A673 (cell line): ENCODE data around the gene FUZ. TPM values are rescaled to one million over a fixed set of nuclear protein-coding genes. Genes with fewer than 3 reads are reported as not detected.
A peak's percentile ranks its signal among the peaks of the same experiment; 100 is the strongest.

Experiments
- BruUV-seq: library from RNA; stranded (reverse); fragments of 400-500 nt; replicated peaks from 2 replicates; lab custom pipeline; 2021; lab: Mats Ljungman, UMichigan
- CTCF ChIA-PET: fragments of 300-600 bp; sonication (Branson Sonifier 250); formaldehyde crosslinking; loops from one replicate; lab custom pipeline; 2022; ENCODE audit warnings: antibody characterized with exemption; lab: Charles Lee
- POLR2A ChIA-PET: fragments of 300-600 bp; sonication (Branson Sonifier 250); formaldehyde crosslinking; loops from one replicate; lab custom pipeline; 2022; ENCODE audit warnings: antibody characterized with exemption; ENCODE audit not compliant: low non-redundant PET; lab: Charles Lee
- DNase-seq: peaks from one replicate; pipeline ENCODE4 v3.0.0-alpha.2; 2015; ENCODE audit warnings: low spot score
- H3K27ac ChIP-seq: fragments of 200-600 bp; sonication (generic); 2 replicates; pipeline ENCODE4 v1.5.1; 2016; ENCODE audit warnings: mixed run types, low read depth, mild to moderate bottlenecking, mixed read lengths, antibody characterized with exemption, low read length; ENCODE audit not compliant: poor library complexity, severe bottlenecking
- H3K27me3 ChIP-seq: fragments of 200-600 bp; sonication (generic); replicated peaks from 2 replicates; pipeline ENCODE4 v1.6.1; 2017; ENCODE audit warnings: mixed run types, low read depth, mild to moderate bottlenecking, mixed read lengths, antibody characterized with exemption, low read length; ENCODE audit not compliant: insufficient read depth, poor library complexity
- H3K36me3 ChIP-seq: fragments of 200-600 bp; sonication (generic); 2 replicates; pipeline ENCODE4 v1.6.1; 2016; ENCODE audit warnings: mixed run types, mild to moderate bottlenecking, mixed read lengths, antibody characterized with exemption, low read length; ENCODE audit not compliant: insufficient read depth, poor library complexity, severe bottlenecking
- H3K4me1 ChIP-seq: fragments of 200-600 bp; sonication (generic); 2 replicates; pipeline ENCODE4 v1.6.1; 2017; ENCODE audit warnings: mixed run types, mild to moderate bottlenecking, mixed read lengths, antibody characterized with exemption, low read length; ENCODE audit not compliant: insufficient read depth, poor library complexity, severe bottlenecking
- H3K4me3 ChIP-seq: fragments of 200-600 bp; sonication (generic); 2 replicates; pipeline ENCODE4 v1.5.1; 2016; ENCODE audit warnings: low read depth, mixed run types, mild to moderate bottlenecking, mixed read lengths, low read length; ENCODE audit not compliant: poor library complexity, severe bottlenecking
- H3K9me3 ChIP-seq: fragments of 200-600 bp; sonication (generic); 2 replicates; pipeline ENCODE4 v1.6.1; 2016; ENCODE audit warnings: mixed run types, low read depth, mild to moderate bottlenecking, mixed read lengths, antibody characterized with exemption, low read length; ENCODE audit not compliant: poor library complexity, severe bottlenecking
- CTCF ChIP-seq: fragments of 300-800, 200-600 bp; sonication (generic); conservative IDR thresholded peaks from 2 replicates; pipeline ENCODE4 v1.5.1; 2017; ENCODE audit warnings: low read depth, mild to moderate bottlenecking, antibody characterized with exemption, low read length, moderate library complexity, mixed read lengths
- EZH2 ChIP-seq: fragments of 200-600 bp; sonication (generic); IDR thresholded peaks from 2 replicates; pipeline ENCODE4 v1.6.1; 2017; ENCODE audit warnings: borderline replicate concordance, low read depth, mild to moderate bottlenecking, mixed read lengths, antibody characterized with exemption, low read length; ENCODE audit not compliant: poor library complexity, severe bottlenecking
- intact Hi-C: fragments of 100-400 bp; cut with micrococcal nuclease; formaldehyde crosslinking; loops from one replicate; pipeline ENCODE4 v1.10.0; 2022; ENCODE audit not compliant: unreplicated experiment
- total RNA-seq: library from RNA; stranded (reverse); gene quantifications from 2 replicates; pipeline ENCODE4 v1.2.3, GENCODE V29; 2021

Gene FUZ
- total RNA-seq, 1 experiment from 2014 or later, result 53.0 TPM

GRCh38 chr19:49838885-49839588 is 25.9 kb upstream of the FUZ start:
- no peak for DNase-seq
- Histone ChIP-seq H3K4me1 (no peaks in the 10 kb centered on the region), H3K4me3 (no peak overlapping the region), H3K9me3 (no peaks in the 10 kb centered on the region), H3K36me3 (peaks cover 64% of the 10 kb centered on the region), H3K27ac (no peak overlapping the region), H3K27me3 (no peaks in the 10 kb centered on the region)
- no peak for TF ChIP-seq EZH2
- TF ChIP-seq CTCF, result no peak
- intact Hi-C loops, result no loop called here
- TSS peak; percentile 43 for BruUV-seq
- ChIA-PET POLR2A (no interaction called here), CTCF (no interaction called here)

GRCh38 chr19:49837425-49837824 is 24.3 kb upstream of the FUZ start:
- ChIA-PET POLR2A (no interaction called here), CTCF (no interaction called here)
- Histone ChIP-seq H3K4me3 (no peak overlapping the region), H3K36me3 (peaks cover 77% of the 10 kb centered on the region), H3K27me3 (no peaks in the 10 kb centered on the region), H3K27ac (no peak overlapping the region), H3K9me3 (no peaks in the 10 kb centered on the region), H3K4me1 (no peaks in the 10 kb centered on the region)
- TF ChIP-seq CTCF (no peak), EZH2 (no peak)
- no TSS peak for BruUV-seq
- DNase-seq, result no peak
- intact Hi-C loops, result no loop called here

GRCh38 chr19:49837009-49837310 is 23.9 kb upstream of the FUZ start:
- no peak overlapping the region for H3K4me3 ChIP-seq
- intact Hi-C loops, result no loop called here
- H3K36me3 ChIP-seq, result peaks cover 82% of the 10 kb centered on the region
- ChIA-PET POLR2A (no interaction called here), CTCF (no interaction called here)
- BruUV-seq, result no TSS peak
- no peak overlapping the region for H3K27ac ChIP-seq
- no peak for DNase-seq
- no peaks in the 10 kb centered on the region for H3K9me3 ChIP-seq
- H3K27me3 ChIP-seq, result no peaks in the 10 kb centered on the region
- H3K4me1 ChIP-seq, result no peaks in the 10 kb centered on the region
- TF ChIP-seq CTCF (no peak), EZH2 (no peak)
